Loucy (cell line): ENCODE measurements around the gene RHCG.

Experiments
- H2AFZ ChIP-seq: fragments of 200-600 bp; sonication (generic); 2 replicates; pipeline ENCODE4 v1.6.0; 2016; ENCODE audit warnings: antibody characterized with exemption, mild to moderate bottlenecking, low read length, moderate library complexity
- H3F3A ChIP-seq: fragments of 200-600 bp; 2 replicates; pipeline ENCODE4 v1.6.0; 2016; ENCODE audit warnings: antibody characterized with exemption, low read depth, mild to moderate bottlenecking
- H3K27me3 ChIP-seq: fragments of 200-600 bp; sonication (generic); 2 replicates; pipeline ENCODE4 v1.6.1; 2014; ENCODE audit warnings: low read length, mild to moderate bottlenecking; ENCODE audit not compliant: insufficient read depth, poor library complexity, severe bottlenecking
- H3K36me3 ChIP-seq: fragments of 200-600 bp; sonication (generic); 2 replicates; pipeline ENCODE4 v1.6.1; 2016; ENCODE audit warnings: low read length; ENCODE audit not compliant: insufficient read depth
- H3K4me1 ChIP-seq: fragments of 200-600 bp; sonication (generic); 2 replicates; pipeline ENCODE4 v1.5.1; 2014; ENCODE audit warnings: low read length, mild to moderate bottlenecking; ENCODE audit not compliant: insufficient read depth, poor library complexity, severe bottlenecking
- H3K4me2 ChIP-seq: fragments of 200-600 bp; sonication (generic); 2 replicates; pipeline ENCODE4 v1.6.0; 2014; ENCODE audit warnings: antibody characterized with exemption, low read length, low read depth, mild to moderate bottlenecking; ENCODE audit not compliant: poor library complexity, severe bottlenecking
- H3K4me3 ChIP-seq: fragments of 200-600 bp; sonication (generic); 2 replicates; pipeline ENCODE4 v1.5.1; 2014; ENCODE audit warnings: low read length, mild to moderate bottlenecking, mixed read lengths; ENCODE audit not compliant: poor library complexity, severe bottlenecking
- H3K79me2 ChIP-seq: fragments of 200-600 bp; sonication (generic); 2 replicates; pipeline ENCODE4 v1.6.1; 2014; ENCODE audit warnings: low read length; ENCODE audit not compliant: insufficient read depth
- H3K9ac ChIP-seq: fragments of 200-600 bp; sonication (generic); 2 replicates; pipeline ENCODE4 v1.6.0; 2014; ENCODE audit warnings: mild to moderate bottlenecking, low read depth, low read length, moderate library complexity; ENCODE audit not compliant: poor library complexity, severe bottlenecking
- H3K9me2 ChIP-seq: fragments of 200-600 bp; sonication (generic); replicated peaks from 2 replicates; pipeline ENCODE4 v1.6.1; 2016; ENCODE audit warnings: low read depth, low read length, mixed read lengths
- H3K9me3 ChIP-seq: fragments of 200-600 bp; sonication (generic); 2 replicates; pipeline ENCODE4 v1.6.1; 2014; ENCODE audit warnings: mild to moderate bottlenecking, antibody characterized with exemption, low read length, low read depth; ENCODE audit not compliant: insufficient read depth
- H4K20me1 ChIP-seq: fragments of 200-600 bp; sonication (generic); 2 replicates; pipeline ENCODE4 v1.6.0; 2014; ENCODE audit warnings: antibody characterized with exemption, low read length, mild to moderate bottlenecking; ENCODE audit not compliant: insufficient read depth, poor library complexity, severe bottlenecking
- CTCF ChIP-seq: fragments of 200-600 bp; sonication (generic); conservative IDR thresholded peaks from 2 replicates; pipeline ENCODE4 v1.5.1; 2014; ENCODE audit warnings: mild to moderate bottlenecking, antibody characterized with exemption, low read length
- EZH2phosphoT487 ChIP-seq: fragments of 200-600 bp; IDR thresholded peaks from 2 replicates; pipeline ENCODE4 v1.6.1; 2018; ENCODE audit warnings: antibody characterized with exemption, mild to moderate bottlenecking, moderate library complexity, borderline replicate concordance

RHCG gene

DNA sequence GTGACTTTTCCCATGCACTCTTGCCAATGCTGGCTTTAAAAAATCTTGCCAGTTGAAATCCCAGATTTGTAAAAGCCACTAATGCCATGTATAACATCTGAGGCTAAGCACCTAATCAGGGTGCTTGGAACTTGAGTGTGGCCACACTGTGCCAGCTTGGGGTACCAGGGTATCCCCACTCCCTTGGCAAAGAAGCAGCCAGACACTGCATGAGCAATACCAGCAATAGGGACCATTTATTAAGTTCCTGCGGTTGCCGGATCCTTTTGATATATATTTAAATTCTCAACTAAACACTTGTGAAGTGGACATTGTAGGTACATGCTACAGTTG, 2.2 kb upstream of the RHCG start:
- H3K4me3 ChIP-seq, result no peak overlapping the region
- no peaks in the 10 kb centered on the region for H3K9me3 ChIP-seq
- TF ChIP-seq CTCF, result no peak
- no peak for TF ChIP-seq EZH2phosphoT487
- H3F3A ChIP-seq, result no peaks in the 10 kb centered on the region
- no peaks in the 10 kb centered on the region for H3K79me2 ChIP-seq
- H3K4me1 ChIP-seq, result no peaks in the 10 kb centered on the region
- H2AFZ ChIP-seq, result no peak overlapping the region
- H3K36me3 ChIP-seq, result no peaks in the 10 kb centered on the region
- H3K9ac ChIP-seq, result no peak overlapping the region
- no peaks in the 10 kb centered on the region for H4K20me1 ChIP-seq
- no peaks in the 10 kb centered on the region for H3K9me2 ChIP-seq
- H3K27me3 ChIP-seq, result no peaks in the 10 kb centered on the region
- H3K4me2 ChIP-seq, result no peak overlapping the region

- H3K79me2 ChIP-seq, result no peaks in the 10 kb centered on the region
- no peaks in the 10 kb centered on the region for H3F3A ChIP-seq
- H3K9me2 ChIP-seq, result no peaks in the 10 kb centered on the region
- TF ChIP-seq EZH2phosphoT487 (no peak), CTCF (no peak)
- H3K9ac ChIP-seq, result no peak overlapping the region
- no peak overlapping the region for H3K4me3 ChIP-seq
- H3K27me3 ChIP-seq, result no peaks in the 10 kb centered on the region
- no peak overlapping the region for H3K4me2 ChIP-seq
- H3K9me3 ChIP-seq, result no peaks in the 10 kb centered on the region
- H4K20me1 ChIP-seq, result no peaks in the 10 kb centered on the region
- H2AFZ ChIP-seq, result no peak overlapping the region
- H3K4me1 ChIP-seq, result no peaks in the 10 kb centered on the region
- no peaks in the 10 kb centered on the region for H3K36me3 ChIP-seq
Observed at GRCh38 chr15:89497231-89497630, 848 bp upstream of the RHCG start.

DNA sequence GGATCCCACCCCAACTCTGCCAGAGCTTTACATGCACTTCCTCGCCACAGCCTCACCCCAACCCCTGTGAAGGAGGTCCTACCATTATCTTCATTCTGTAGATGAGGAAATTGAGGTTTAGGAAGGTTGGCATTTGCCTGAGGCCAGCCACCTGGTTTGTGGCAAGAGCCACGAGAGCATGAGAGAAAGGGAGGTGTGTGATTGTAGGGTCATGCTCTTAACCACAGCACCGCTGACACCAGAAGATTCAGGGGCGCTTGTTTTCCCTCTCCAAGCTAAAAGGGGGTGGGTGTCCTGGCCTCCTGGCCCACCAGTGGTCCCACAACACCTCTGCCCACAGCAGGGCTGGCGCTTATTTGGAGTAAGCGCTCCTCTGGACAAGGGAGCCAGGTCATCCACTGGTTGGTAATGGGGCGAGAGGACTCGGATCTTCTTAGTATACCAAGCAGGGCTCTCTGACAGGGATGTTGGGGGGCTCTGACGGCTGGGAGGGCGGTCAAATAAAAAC, 691 bp downstream of the RHCG start:
- Histone ChIP-seq H3K79me2 (no peaks in the 10 kb centered on the region), H3K4me3 (no peak overlapping the region), H3K36me3 (no peaks in the 10 kb centered on the region), H3F3A (no peaks in the 10 kb centered on the region), H3K4me1 (no peaks in the 10 kb centered on the region), H3K27me3 (no peaks in the 10 kb centered on the region), H3K9ac (no peak overlapping the region), H3K9me2 (no peaks in the 10 kb centered on the region), H2AFZ (no peak overlapping the region), H4K20me1 (no peaks in the 10 kb centered on the region), H3K9me3 (no peaks in the 10 kb centered on the region), H3K4me2 (no peak overlapping the region)
- TF ChIP-seq EZH2phosphoT487, result no peak

DNA sequence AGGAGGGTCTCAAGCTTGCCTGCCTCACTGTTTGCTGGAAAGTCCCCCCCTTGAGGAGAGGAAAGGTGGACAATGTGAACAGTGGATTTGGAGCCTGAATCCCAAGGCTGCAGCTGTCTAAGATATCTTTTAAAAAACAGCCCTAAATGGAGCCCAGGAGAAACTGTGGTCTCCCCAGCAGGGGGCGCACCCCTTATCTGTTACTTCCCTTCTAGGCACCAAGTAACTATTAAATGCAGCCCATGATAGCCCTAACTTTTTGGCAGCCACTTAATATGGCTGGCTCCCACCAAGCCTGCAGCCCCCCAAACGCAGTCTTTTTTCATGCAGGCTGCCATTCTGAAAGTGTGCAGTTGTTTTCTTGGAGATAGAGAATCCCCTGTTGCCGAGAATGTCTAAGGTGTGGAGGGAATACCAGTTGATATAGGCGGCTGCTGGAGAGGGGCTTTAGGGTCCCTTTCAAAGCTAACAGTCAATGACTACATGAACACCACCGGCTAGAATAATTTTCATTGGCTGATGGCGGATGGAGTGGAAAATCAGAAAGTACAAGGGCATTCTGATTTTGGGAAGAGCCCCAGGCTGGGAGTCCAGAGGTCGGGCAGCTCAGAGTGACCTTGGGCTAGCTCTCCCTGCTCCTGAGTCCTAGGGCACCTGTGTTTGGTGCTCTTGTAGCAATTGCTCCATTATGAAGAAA, 1.3 kb downstream of the RHCG start:
- H2AFZ ChIP-seq, result no peak overlapping the region
- no peak overlapping the region for H3K4me3 ChIP-seq
- H3K27me3 ChIP-seq, result no peaks in the 10 kb centered on the region
- TF ChIP-seq EZH2phosphoT487 (no peak), CTCF (peak; percentile 82)
- no peaks in the 10 kb centered on the region for H3K9me3 ChIP-seq
- H3K36me3 ChIP-seq, result no peaks in the 10 kb centered on the region
- no peaks in the 10 kb centered on the region for H3K79me2 ChIP-seq
- H3K4me1 ChIP-seq, result no peaks in the 10 kb centered on the region
- no peak overlapping the region for H3K9ac ChIP-seq
- H3K9me2 ChIP-seq, result no peaks in the 10 kb centered on the region
- H3K4me2 ChIP-seq, result no peak overlapping the region
- no peaks in the 10 kb centered on the region for H3F3A ChIP-seq
- no peaks in the 10 kb centered on the region for H4K20me1 ChIP-seq
